ENCODE data around the gene ANKRD33B. TPM values are rescaled to one million over a fixed set of nuclear protein-coding genes. Genes with fewer than 3 reads are reported as not detected.

ANKRD33B gene
- total RNA-seq, 1 experiment from 2014 or later: 6.9 TPM

GRCh38 chr5:10627160-10627701 lies 63.4 kb downstream of the ANKRD33B start:
- no peak overlapping the region for H2AK5ac ChIP-seq (ENCODE audit: insufficient read length, low read length)
- H3K9me3 ChIP-seq (ENCODE audit: control insufficient read depth, low read depth, low read length): no peaks in the 10 kb centered on the region
- Mint-ChIP-seq H3K27me3 (ENCODE audit: low read depth) (peaks cover 2% of the 10 kb centered on the region), H3K36me3 (ENCODE audit: insufficient read depth in 1 of 3, low read depth in 3 of 3) (peaks cover 0 to 1% (median 0%) of the 10 kb centered on the region in 3 experiments; a peak in 1 of 7 replicates), H3K9me3 (no peaks in the 10 kb centered on the region), H3K4me3 (peak overlapping the region; percentile 69 to 82), H3K27ac (peak overlapping the region; percentile 85 to 90 (median 89)), H3K4me1 (peaks cover 31% of the 10 kb centered on the region in 2 experiments)
- H4K20me1 ChIP-seq (ENCODE audit: control insufficient read depth, insufficient read depth, insufficient read length): no peaks in the 10 kb centered on the region
- H2BK5ac ChIP-seq (ENCODE audit: insufficient read length, low read length): no peak overlapping the region
- H2BK15ac ChIP-seq (ENCODE audit: low read depth, low read length): no peak overlapping the region
- H3K79me2 ChIP-seq (ENCODE audit: insufficient read depth, low read length): no peaks in the 10 kb centered on the region
- no peaks in the 10 kb centered on the region for H3K79me1 ChIP-seq (ENCODE audit: insufficient read depth, low read depth, low read length, poor library complexity, severe bottlenecking)
- no peak overlapping the region for H3K4ac ChIP-seq (ENCODE audit: low read depth, low read length)
- TF ChIP-seq CTCF (conservative IDR thresholded peaks at IDR 0.05): peak; percentile 24; the same call in 2 of the 3 replicates
- no peak overlapping the region for H3K9ac ChIP-seq (ENCODE audit: extremely low read depth, insufficient read length, low read length)
- no peak overlapping the region for H2BK20ac ChIP-seq (ENCODE audit: low read depth, low read length, poor library complexity, severe bottlenecking)
- peak overlapping the region; percentile 66 for H3K4me2 ChIP-seq (ENCODE audit: insufficient read depth, insufficient read length, low read length)
- H3K14ac ChIP-seq (ENCODE audit: insufficient read depth, low read length): peak overlapping the region; percentile 36; the same call in 1 of the 2 replicates
- no peak overlapping the region for H4K91ac ChIP-seq (ENCODE audit: insufficient read length, low read depth, low read length)
- H2BK120ac ChIP-seq (ENCODE audit: low read depth, low read length, poor library complexity, severe bottlenecking): no peak overlapping the region
- H3K4me1 ChIP-seq (ENCODE audit: insufficient read depth, low read length): 0 out of 2 replicates have a peak, but pooled peaks cover 2% of the 10 kb centered on the region
- H2AFZ ChIP-seq (ENCODE audit: low read length): no peak overlapping the region
- no peak overlapping the region for H3K56ac ChIP-seq (ENCODE audit: insufficient read length, low read depth, low read length)
- H3K23me2 ChIP-seq (ENCODE audit: insufficient read length, low read depth, low read length, poor library complexity, severe bottlenecking): peaks cover 3% of the 10 kb centered on the region
- H3K18ac ChIP-seq (ENCODE audit: insufficient read length, low read depth, low read length): peak overlapping the region; percentile 43
- H3K23ac ChIP-seq (ENCODE audit: insufficient read length, low read depth, low read length): no peak overlapping the region
- no peak overlapping the region for H3K27ac ChIP-seq (ENCODE audit: insufficient read length, low read depth, low read length)
- H3K27me3 ChIP-seq (ENCODE audit: insufficient read depth, low read length): no peaks in the 10 kb centered on the region
- no peak overlapping the region for H3T11ph ChIP-seq (ENCODE audit: low read length)
- H4K8ac ChIP-seq (replicated peaks; ENCODE audit: insufficient read length, low read depth, low read length): no peak overlapping the region
- no peak overlapping the region for H4K5ac ChIP-seq (ENCODE audit: insufficient read length, low read depth, low read length)
- DNase-seq: no peak
- no peak overlapping the region for H2BK12ac ChIP-seq (ENCODE audit: insufficient read length, low read depth, low read length)
- no CpG with 5 or more reads among the region's 12 CpGs for WGBS (ENCODE audit: extremely low coverage, insufficient read length, low lambda C conversion rate)
